Naive thymus-derived CD4-positive, alpha-beta T cell (primary cell): ENCODE results near the gene FGF1. TPM values are rescaled to one million over a fixed set of nuclear protein-coding genes. Genes with fewer than 3 reads are reported as not detected.

Experiments
- ATAC-seq: fragments of 150-1000 bp; cut with Tn5 transposase; 2 replicates; pipeline ENCODE4 v1.10.0; 2021; ENCODE audit warnings: mild to moderate bottlenecking, moderate library complexity
- CTCF ChIA-PET: fragments of 350-600 bp; sonication (Branson Sonifier 250); formaldehyde crosslinking; loops from one replicate; lab custom pipeline; 2021; ENCODE audit warnings: antibody characterized with exemption; lab: Charles Lee
- POLR2A ChIA-PET: fragments of 350-600 bp; sonication (Branson Sonifier 250); formaldehyde crosslinking; loops from one replicate; lab custom pipeline; 2021; ENCODE audit warnings: antibody characterized with exemption, inconsistent platforms; lab: Charles Lee
- DNase-seq, 9 donors: peaks; one replicate each; pipeline versions ENCODE4 v3.0.0 to v3.0.0-alpha.2; 2020 to 2022; ENCODE audit warnings: mixed read lengths in 1 of 9
- H3K27ac ChIP-seq: one replicate; pipeline ENCODE4 v1.7.0; 2013; ENCODE audit warnings: mild to moderate bottlenecking, low read depth, low read length, moderate library complexity
- H3K27me3 ChIP-seq, 2 donors: one replicate each; pipeline ENCODE4 v1.7.0; 2013; ENCODE audit warnings: low read length in 2 of 2, mild to moderate bottlenecking in 2 of 2, moderate library complexity in 2 of 2; ENCODE audit not compliant: control insufficient read depth in 2 of 2, insufficient read depth in 2 of 2
- H3K36me3 ChIP-seq, 3 experiments: 1 replicate in 2 of 3; 2 replicates in 1 of 3; pipeline ENCODE4 v1.7.0; 2013; ENCODE audit warnings: low read length in 3 of 3, mild to moderate bottlenecking in 3 of 3, moderate library complexity in 1 of 3; ENCODE audit not compliant: insufficient read depth in 3 of 3, control insufficient read depth in 2 of 3
- H3K4me1 ChIP-seq, 2 donors: one replicate each; pipeline ENCODE4 v1.7.0; 2013; ENCODE audit warnings: low read length in 2 of 2, mild to moderate bottlenecking in 2 of 2, moderate library complexity in 1 of 2; ENCODE audit not compliant: control insufficient read depth in 2 of 2, insufficient read depth in 2 of 2
- H3K4me3 ChIP-seq: 2 replicates; pipeline ENCODE4 v1.7.0; 2013; ENCODE audit warnings: mild to moderate bottlenecking, low read length
- H3K9me3 ChIP-seq, 3 experiments: 1 replicate in 2 of 3; 2 replicates in 1 of 3; pipeline ENCODE4 v1.7.0; 2013; ENCODE audit warnings: low read length in 3 of 3; ENCODE audit not compliant: control insufficient read depth in 2 of 3
- H3K27ac Mint-ChIP-seq, 9 donors: one replicate each; pipeline ENCODE4 v1.8.0; 2020 to 2022; ENCODE audit warnings: mixed read lengths in 9 of 9, mild to moderate bottlenecking in 8 of 9, moderate library complexity in 5 of 9, inconsistent platforms in 2 of 9
- H3K27me3 Mint-ChIP-seq, 5 donors: one replicate each; pipeline ENCODE4 v1.8.0; 2021 to 2022; ENCODE audit warnings: mixed read lengths in 5 of 5, mild to moderate bottlenecking in 1 of 5
- H3K36me3 Mint-ChIP-seq, 5 donors: one replicate each; pipeline ENCODE4 v1.8.0; 2020 to 2022; ENCODE audit warnings: mixed read lengths in 5 of 5, mild to moderate bottlenecking in 3 of 5, inconsistent platforms in 1 of 5
- H3K4me1 Mint-ChIP-seq, 7 donors: one replicate each; pipeline ENCODE4 v1.8.0; 2020 to 2022; ENCODE audit warnings: mixed read lengths in 7 of 7, mild to moderate bottlenecking in 3 of 7, inconsistent platforms in 1 of 7
- H3K4me3 Mint-ChIP-seq, 10 donors: one replicate each; pipeline ENCODE4 v1.8.0; 2020 to 2022; ENCODE audit warnings: mild to moderate bottlenecking in 10 of 10, mixed read lengths in 10 of 10, moderate library complexity in 6 of 10, inconsistent platforms in 2 of 10
- H3K9me3 Mint-ChIP-seq, 11 donors: one replicate each; pipeline ENCODE4 v1.8.0; 2020 to 2022; ENCODE audit warnings: mixed read lengths in 11 of 11, mild to moderate bottlenecking in 4 of 11, inconsistent platforms in 1 of 11, moderate library complexity in 1 of 11
- intact Hi-C, 2 donors: fragments of 100-400 bp; cut with micrococcal nuclease; formaldehyde crosslinking; loops; one replicate each; pipeline ENCODE4 v1.15.1; 2023
- polyA plus RNA-seq, 2 donors: library from polyadenylated mRNA; unstranded; fragments of 300-500 nt; fragmentation: Illumina TruSeq; gene quantifications; one replicate each; pipeline ENCODE4 v1.2.3, GENCODE V29; 2021
- total RNA-seq, 6 experiments: library from RNA in 5 of 6; stranded (reverse) in 5 of 6; gene quantifications; 1 replicate in 5 of 6; 2 replicates in 1 of 6; pipeline ENCODE4 v1.2.3 and lab custom pipeline; 2021 to 2026

Gene FGF1
- total and polyA plus RNA-seq, 7 experiments from 2014 or later = not detected

DNA sequence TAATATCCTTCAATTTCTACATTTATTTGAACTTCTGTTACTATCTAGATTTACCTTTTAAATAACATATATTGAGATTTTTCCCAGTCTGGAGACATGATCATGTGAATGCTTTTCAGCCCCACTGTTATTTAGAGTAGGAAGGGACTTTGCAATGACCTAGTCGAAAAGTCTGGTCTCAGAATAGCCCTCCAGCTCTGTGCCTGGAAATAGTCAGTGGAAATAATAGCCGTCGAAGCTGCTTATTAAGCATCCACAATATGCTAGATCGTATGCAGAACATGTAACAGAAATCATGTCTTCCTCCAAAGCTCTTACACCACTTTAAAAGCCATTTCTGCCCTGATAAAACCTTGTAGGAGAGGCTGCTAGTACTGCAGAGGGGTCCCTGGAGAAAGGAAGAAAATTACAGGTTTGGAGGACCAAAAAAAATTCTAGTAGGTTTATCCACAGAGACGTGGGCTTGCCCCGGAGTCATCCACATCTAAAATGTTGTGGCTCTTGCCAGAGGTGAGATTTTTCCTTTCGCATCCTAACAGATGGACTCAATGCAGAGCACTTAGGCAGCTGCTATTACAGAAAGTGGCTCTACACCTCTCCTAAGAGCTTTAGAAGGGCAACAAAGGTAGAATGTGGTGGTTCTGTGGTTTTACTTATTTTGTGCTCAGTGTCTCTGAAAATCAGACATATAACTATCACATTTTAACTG is 2.5 kb upstream of the FGF1 start:
- H3K4me3 ChIP-seq = no peak overlapping the region

DNA sequence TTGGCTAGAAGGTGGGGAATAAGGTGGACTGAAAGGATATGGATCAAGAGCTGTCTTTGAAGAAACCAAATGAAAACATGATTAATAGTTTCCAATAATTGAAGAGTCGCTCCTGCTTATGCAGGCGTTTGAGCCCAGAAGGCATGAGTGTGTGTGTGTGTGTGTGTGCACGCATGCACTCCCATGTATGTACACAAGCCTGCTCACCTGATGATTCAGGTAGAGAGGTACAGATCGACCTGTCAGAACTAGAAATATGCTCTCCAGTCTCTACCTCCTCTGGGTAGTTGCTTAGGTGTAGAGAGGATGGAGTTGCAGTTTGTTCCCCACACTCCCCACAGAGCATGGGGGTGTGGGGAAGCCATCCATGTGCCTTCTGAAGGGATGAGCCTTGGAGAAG is 1.1 kb upstream of the FGF1 start:
- DNase-seq = no peak
- Histone ChIP-seq H3K36me3 (no peaks in the 10 kb centered on the region), H3K27ac (no peak overlapping the region), H3K4me1 (no peaks in the 10 kb centered on the region), H3K4me3 (no peak overlapping the region), H3K9me3 (no peaks in the 10 kb centered on the region), H3K27me3 (no peaks in the 10 kb centered on the region)
- H3K27me3 Mint-ChIP-seq = peaks cover 0 to 15% (median 8%) of the 10 kb centered on the region in 5 donors
- no peak overlapping the region for H3K4me3 Mint-ChIP-seq
- CTCF ChIA-PET = no interaction called here
- no peak for ATAC-seq
- POLR2A ChIA-PET = no interaction called here
- H3K4me1 Mint-ChIP-seq = no peaks in the 10 kb centered on the region
- intact Hi-C loops = no loop called here
- no peak overlapping the region for H3K27ac Mint-ChIP-seq
- H3K36me3 Mint-ChIP-seq = no peaks in the 10 kb centered on the region
- no peaks in the 10 kb centered on the region for H3K9me3 Mint-ChIP-seq

More for the DNA sequence above, 2.5 kb upstream of the FGF1 start:
- Mint-ChIP-seq H3K36me3 (no peaks in the 10 kb centered on the region), H3K4me3 (no peak overlapping the region), H3K27me3 (peaks cover 0 to 15% (median 8%) of the 10 kb centered on the region in 5 donors), H3K9me3 (no peaks in the 10 kb centered on the region), H3K4me1 (no peaks in the 10 kb centered on the region), H3K27ac (no peak overlapping the region)
- intact Hi-C loops = no loop called here
- Histone ChIP-seq H3K36me3 (no peaks in the 10 kb centered on the region), H3K27me3 (no peaks in the 10 kb centered on the region), H3K27ac (no peak overlapping the region), H3K9me3 (no peaks in the 10 kb centered on the region), H3K4me1 (no peaks in the 10 kb centered on the region)
- ChIA-PET POLR2A (no interaction called here), CTCF (no interaction called here)
- ATAC-seq (no peak), DNase-seq (no peak)

DNA sequence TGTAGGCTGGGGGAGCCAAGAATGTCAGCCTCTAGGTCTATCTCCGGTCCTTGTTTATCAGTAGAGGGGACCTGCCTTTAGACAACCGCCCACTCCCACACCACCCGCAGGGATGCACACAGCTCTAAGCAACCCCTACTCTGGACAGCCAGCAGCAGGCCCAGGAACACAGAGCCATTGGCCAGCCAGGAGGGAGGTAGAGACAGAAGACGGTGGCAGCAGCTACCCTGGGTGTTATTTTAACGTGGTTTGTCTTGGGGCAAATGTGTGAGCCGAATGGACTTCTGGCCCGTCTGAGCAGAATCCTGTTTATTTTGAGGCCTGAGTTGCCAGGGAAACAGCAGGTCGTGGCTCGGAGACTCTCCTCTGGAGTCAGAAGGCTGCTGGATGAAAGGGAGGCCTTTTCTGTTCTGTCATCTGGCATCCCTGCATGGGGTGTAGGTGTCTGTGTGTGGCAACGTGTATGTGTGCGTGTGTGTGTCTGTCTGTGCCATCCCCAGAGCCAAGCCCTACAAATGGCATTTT is 382 bp upstream of the FGF1 start:
- no peak overlapping the region for H3K4me3 Mint-ChIP-seq
- Histone ChIP-seq H3K27me3 (no peaks in the 10 kb centered on the region), H3K4me1 (no peaks in the 10 kb centered on the region), H3K36me3 (no peaks in the 10 kb centered on the region), H3K9me3 (no peaks in the 10 kb centered on the region), H3K27ac (no peak overlapping the region), H3K4me3 (no peak overlapping the region)
- no peak overlapping the region for H3K27ac Mint-ChIP-seq
- intact Hi-C loops = no loop called here
- CTCF ChIA-PET = interaction anchor here (0.6 kb wide), 2 partner anchors 147 to 1029 kb away, joined by 3 read pairs; no protein-coding TSS in a partner anchor
- no peaks in the 10 kb centered on the region for H3K9me3 Mint-ChIP-seq
- no peaks in the 10 kb centered on the region for H3K4me1 Mint-ChIP-seq
- no peak for ATAC-seq
- POLR2A ChIA-PET = no interaction called here
- no peak for DNase-seq
- peaks cover 0 to 15% (median 8%) of the 10 kb centered on the region in 5 donors for H3K27me3 Mint-ChIP-seq
- no peaks in the 10 kb centered on the region for H3K36me3 Mint-ChIP-seq

DNA sequence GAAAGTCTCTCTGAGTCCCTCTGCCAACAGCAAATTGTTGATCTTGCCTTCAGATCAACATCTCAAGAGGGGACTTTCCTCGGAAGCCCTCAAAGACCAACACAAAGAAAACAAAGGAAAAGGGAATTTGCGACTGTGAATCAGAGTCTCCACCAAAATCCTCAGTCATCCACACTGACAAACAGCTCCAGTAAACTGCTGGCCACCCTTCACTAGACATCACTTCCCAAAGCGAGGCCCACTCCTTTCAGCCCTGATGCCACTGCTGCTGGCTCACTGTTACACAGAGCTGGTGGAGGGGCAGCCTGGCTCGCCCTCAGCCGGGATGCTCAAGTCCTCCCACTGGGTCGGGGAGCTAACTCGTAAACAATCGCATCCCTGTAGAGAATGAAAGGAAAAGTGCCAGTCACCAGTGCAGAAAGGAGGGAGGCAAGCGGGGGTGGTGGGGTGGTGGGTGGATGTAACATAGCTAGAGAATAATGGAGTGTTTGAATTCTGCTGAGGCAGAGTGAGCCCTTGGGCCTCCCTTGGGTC is 1.3 kb downstream of the FGF1 start:
- Histone ChIP-seq H3K27ac (no peak overlapping the region), H3K27me3 (no peaks in the 10 kb centered on the region), H3K4me1 (no peaks in the 10 kb centered on the region), H3K36me3 (no peaks in the 10 kb centered on the region), H3K4me3 (no peak overlapping the region), H3K9me3 (no peaks in the 10 kb centered on the region)
- Mint-ChIP-seq H3K27ac (no peak overlapping the region), H3K4me3 (no peak overlapping the region), H3K4me1 (no peaks in the 10 kb centered on the region), H3K36me3 (peaks cover 0 to 4% (median 0%) of the 10 kb centered on the region in 5 donors), H3K9me3 (no peaks in the 10 kb centered on the region), H3K27me3 (peaks cover 0 to 8% (median 4%) of the 10 kb centered on the region in 5 donors)
- POLR2A ChIA-PET = no interaction called here
- CTCF ChIA-PET = no interaction called here
- DNase-seq (no peak), ATAC-seq (no peak)
- intact Hi-C loops = no loop called here

DNA sequence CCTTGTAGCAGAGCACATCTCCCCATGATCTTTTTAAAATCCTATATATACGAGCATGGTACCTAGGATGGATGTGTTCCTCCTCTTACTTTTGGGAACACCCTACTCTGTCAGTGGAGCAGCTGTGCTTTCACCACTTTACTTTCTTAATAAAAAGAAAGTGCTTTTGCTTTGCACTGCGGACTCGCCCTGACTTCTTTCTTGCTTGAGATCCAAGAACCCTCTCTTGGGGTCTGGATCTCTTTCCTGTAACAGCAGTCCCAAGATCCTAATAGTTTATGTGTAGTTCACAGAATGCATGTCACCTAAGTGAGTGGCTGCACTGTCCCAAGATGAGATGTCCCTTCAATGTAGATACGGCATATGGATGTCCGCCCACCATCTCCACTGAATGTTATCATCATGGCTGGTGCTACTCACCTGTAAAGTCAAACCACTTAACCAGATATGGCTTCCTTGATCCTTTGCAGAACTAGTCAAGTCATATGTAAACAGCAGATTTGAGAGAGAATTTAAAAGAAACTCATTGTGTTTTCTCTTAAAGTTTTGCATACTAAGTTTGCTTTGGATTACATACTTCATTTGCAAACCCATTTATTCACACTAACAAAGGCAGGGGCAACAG is 1.9 kb downstream of the FGF1 start:
- no peaks in the 10 kb centered on the region for H3K9me3 ChIP-seq
- intact Hi-C loops = no loop called here
- DNase-seq (no peak), ATAC-seq (no peak)
- POLR2A ChIA-PET = no interaction called here
- Mint-ChIP-seq H3K27ac (no peak overlapping the region), H3K27me3 (peaks cover 0 to 8% (median under 1%) of the 10 kb centered on the region in 5 donors), H3K36me3 (peaks cover 0 to 4% (median 0%) of the 10 kb centered on the region in 5 donors), H3K4me1 (no peaks in the 10 kb centered on the region), H3K9me3 (no peaks in the 10 kb centered on the region), H3K4me3 (no peak overlapping the region)
- H3K27ac ChIP-seq = no peak overlapping the region
- CTCF ChIA-PET = no interaction called here
- H3K4me1 ChIP-seq = no peaks in the 10 kb centered on the region
- no peaks in the 10 kb centered on the region for H3K27me3 ChIP-seq
- H3K4me3 ChIP-seq = no peak overlapping the region
- no peaks in the 10 kb centered on the region for H3K36me3 ChIP-seq

DNA sequence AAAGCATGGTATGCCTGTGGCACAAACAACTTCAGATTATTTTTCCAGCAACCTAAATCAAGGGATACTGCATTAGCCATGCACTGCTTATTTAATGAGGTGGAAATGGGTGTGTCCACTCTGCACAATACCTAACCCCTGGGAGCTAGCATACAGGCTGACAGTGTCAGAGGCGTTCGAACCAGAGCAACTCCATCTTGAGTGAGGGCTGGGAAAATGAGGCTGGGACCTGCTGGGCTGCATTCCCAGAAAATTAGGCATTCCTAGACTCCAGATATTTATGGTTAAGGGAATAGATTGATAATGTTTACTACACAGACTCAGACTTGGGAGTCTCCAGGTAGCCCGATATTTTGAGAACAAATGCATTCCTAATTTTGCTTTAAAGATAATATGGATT is 2.8 kb downstream of the FGF1 start:
- DNase-seq (no peak), ATAC-seq (no peak)
- no peak overlapping the region for H3K27ac Mint-ChIP-seq
- H3K4me3 Mint-ChIP-seq = no peak overlapping the region
- no peaks in the 10 kb centered on the region for H3K4me1 ChIP-seq
- no peak overlapping the region for H3K4me3 ChIP-seq
- peaks cover 0 to 8% (median 0%) of the 10 kb centered on the region in 5 donors for H3K27me3 Mint-ChIP-seq
- CTCF ChIA-PET = no interaction called here
- H3K27me3 ChIP-seq = no peaks in the 10 kb centered on the region
- POLR2A ChIA-PET = no interaction called here
- no peaks in the 10 kb centered on the region for H3K36me3 ChIP-seq
- peaks cover 0 to 4% (median 0%) of the 10 kb centered on the region in 5 donors for H3K36me3 Mint-ChIP-seq
- H3K27ac ChIP-seq = no peak overlapping the region
- intact Hi-C loops = no loop called here
- no peaks in the 10 kb centered on the region for H3K9me3 ChIP-seq
- no peaks in the 10 kb centered on the region for H3K9me3 Mint-ChIP-seq
- no peaks in the 10 kb centered on the region for H3K4me1 Mint-ChIP-seq
